Right atrium auricular region (tissue), 2 donors: ENCODE results near the gene FAAH2. TPM values are rescaled to one million over a fixed set of nuclear protein-coding genes. Genes with fewer than 3 reads are reported as not detected.

ENCODE experiments used
- DNase-seq: peaks from one replicate; pipeline ENCODE4 v3.0.0-alpha.2; 2019; ENCODE audit warnings: low spot score
- H3K27ac ChIP-seq, 2 donors: fragments of 200-600 bp; sonication (generic); 1 replicate in 1 of 2; 2 replicates in 1 of 2; pipeline ENCODE4 v1.5.1; 2016 to 2019
- H3K27me3 ChIP-seq, 2 donors: fragments of 200-600 bp; sonication (generic); one replicate each; pipeline versions ENCODE4 v1.5.1 to v1.6.0; 2017 to 2019
- H3K36me3 ChIP-seq: fragments of 200-600 bp; sonication (generic); one replicate; pipeline ENCODE4 v1.5.1; 2016
- H3K4me1 ChIP-seq, 2 donors: fragments of 200-600 bp; sonication (generic); one replicate each; pipeline versions ENCODE4 v1.5.1 to v1.6.0; 2017 to 2019
- H3K4me3 ChIP-seq, 2 donors: fragments of 200-600 bp; sonication (generic); 1 replicate in 1 of 2; 2 replicates in 1 of 2; pipeline ENCODE4 v1.5.1; 2017 to 2019; ENCODE audit warnings: mild to moderate bottlenecking in 1 of 2, moderate library complexity in 1 of 2
- H3K9me3 ChIP-seq, 2 donors: fragments of 200-600 bp; sonication (generic); one replicate each; pipeline ENCODE4 v1.5.1; 2019
- total RNA-seq, 2 donors: library from RNA; depleted of rRNA; stranded (reverse); fragments of >200 nt; gene quantifications; one replicate each; pipeline ENCODE4 v1.1.0, GENCODE V29; 2016
- TF ChIP-seq, protein P1 (sequence below), 2 donors: fragments of 200-600 bp; sonication (generic); IDR thresholded peaks; one replicate each; pipeline ENCODE4 v1.5.1; 2019; ENCODE audit warnings: antibody characterized with exemption in 2 of 2

The FAAH2 gene
- total RNA-seq, 2 donors from 2014 or later, result 0.44 to 1.5 TPM

DNA sequence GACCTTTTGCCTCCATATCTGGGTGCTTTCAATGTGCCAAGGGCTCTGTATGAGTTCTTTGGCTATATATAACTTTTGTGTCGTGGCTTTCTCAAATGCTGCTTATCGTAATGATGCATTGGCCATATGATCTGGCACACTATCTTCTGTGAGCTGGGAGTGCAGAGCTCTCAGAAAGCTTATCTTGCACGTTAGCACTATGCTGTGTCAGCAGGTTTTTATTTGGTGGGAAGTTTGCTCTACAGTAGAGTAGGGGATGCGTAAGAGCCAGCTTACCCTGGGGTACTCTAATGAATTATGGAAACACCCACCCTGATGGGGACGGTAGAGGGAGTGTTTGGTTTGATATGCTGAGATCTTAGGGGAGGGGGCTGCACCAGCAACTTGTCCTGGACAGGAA is 119.6 kb downstream of the FAAH2 start:
- Histone ChIP-seq H3K4me1 (no peaks in the 10 kb centered on the region), H3K4me3 (no peak overlapping the region), H3K27ac (no peak overlapping the region), H3K36me3 (no peaks in the 10 kb centered on the region), H3K27me3 (peaks cover 0 to 2% of the 10 kb centered on the region in 2 donors), H3K9me3 (peaks cover 3 to 43% of the 10 kb centered on the region in 2 donors)
- TF ChIP-seq, protein P1, sequence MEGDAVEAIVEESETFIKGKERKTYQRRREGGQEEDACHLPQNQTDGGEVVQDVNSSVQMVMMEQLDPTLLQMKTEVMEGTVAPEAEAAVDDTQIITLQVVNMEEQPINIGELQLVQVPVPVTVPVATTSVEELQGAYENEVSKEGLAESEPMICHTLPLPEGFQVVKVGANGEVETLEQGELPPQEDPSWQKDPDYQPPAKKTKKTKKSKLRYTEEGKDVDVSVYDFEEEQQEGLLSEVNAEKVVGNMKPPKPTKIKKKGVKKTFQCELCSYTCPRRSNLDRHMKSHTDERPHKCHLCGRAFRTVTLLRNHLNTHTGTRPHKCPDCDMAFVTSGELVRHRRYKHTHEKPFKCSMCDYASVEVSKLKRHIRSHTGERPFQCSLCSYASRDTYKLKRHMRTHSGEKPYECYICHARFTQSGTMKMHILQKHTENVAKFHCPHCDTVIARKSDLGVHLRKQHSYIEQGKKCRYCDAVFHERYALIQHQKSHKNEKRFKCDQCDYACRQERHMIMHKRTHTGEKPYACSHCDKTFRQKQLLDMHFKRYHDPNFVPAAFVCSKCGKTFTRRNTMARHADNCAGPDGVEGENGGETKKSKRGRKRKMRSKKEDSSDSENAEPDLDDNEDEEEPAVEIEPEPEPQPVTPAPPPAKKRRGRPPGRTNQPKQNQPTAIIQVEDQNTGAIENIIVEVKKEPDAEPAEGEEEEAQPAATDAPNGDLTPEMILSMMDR (IDR thresholded peaks at IDR 0.05), result no peak
- DNase-seq, result no peak

DNA sequence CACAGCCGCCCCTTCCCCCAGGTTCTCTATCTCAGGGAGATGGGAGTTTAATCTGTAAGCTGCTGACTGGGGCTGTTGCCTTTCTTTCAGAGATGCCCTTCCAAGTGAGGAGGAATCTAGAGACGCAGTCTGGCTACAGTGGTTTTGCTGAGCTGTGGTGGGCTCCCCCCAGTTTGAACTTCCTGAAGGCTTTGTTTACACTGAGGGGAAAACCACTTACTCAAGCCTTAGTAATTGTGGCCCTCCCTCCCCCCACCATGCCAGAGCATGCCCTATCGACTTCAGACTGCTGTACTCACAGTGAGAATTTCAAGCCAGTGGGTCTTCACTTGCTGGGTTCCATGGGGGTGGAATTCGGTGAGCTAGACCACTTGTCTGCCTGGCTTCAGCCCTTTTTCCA is 131.3 kb downstream of the FAAH2 start:
- TF ChIP-seq, protein P1 (IDR thresholded peaks at IDR 0.05), result no peak
- DNase-seq, result no peak
- H3K36me3 ChIP-seq, result no peaks in the 10 kb centered on the region

DNA sequence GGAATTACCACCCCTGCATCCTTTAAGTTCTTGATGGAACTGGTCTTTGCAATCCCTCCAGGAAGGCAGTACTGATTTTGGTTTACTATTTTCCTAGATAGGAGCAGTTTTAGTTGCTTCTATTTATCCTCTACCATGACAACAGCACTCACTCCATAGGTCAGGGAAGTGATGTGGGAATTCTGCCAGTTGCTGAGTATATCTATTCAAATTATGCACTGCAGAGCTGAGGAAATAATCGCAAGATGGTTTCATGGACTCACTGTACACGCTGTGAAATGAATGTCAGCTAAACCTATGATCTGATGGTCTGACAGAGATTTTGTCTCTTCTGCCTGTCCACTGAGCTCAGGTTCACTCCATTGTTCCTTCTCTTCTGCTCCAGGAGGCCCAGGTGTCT is 135.8 kb downstream of the FAAH2 start:
- no peak for DNase-seq
- no peaks in the 10 kb centered on the region for H3K4me1 ChIP-seq
- no peaks in the 10 kb centered on the region for H3K9me3 ChIP-seq
- no peaks in the 10 kb centered on the region for H3K36me3 ChIP-seq
- H3K27ac ChIP-seq, result no peak overlapping the region
- H3K27me3 ChIP-seq, result no peaks in the 10 kb centered on the region
- TF ChIP-seq, protein P1 (IDR thresholded peaks at IDR 0.05), result no peak
- no peak overlapping the region for H3K4me3 ChIP-seq

More for the DNA sequence above, 131.3 kb downstream of the FAAH2 start:
- Histone ChIP-seq H3K27me3 (no peaks in the 10 kb centered on the region), H3K27ac (no peak overlapping the region), H3K4me1 (no peaks in the 10 kb centered on the region), H3K9me3 (peaks cover 0 to 19% of the 10 kb centered on the region in 2 donors), H3K4me3 (no peak overlapping the region)

DNA sequence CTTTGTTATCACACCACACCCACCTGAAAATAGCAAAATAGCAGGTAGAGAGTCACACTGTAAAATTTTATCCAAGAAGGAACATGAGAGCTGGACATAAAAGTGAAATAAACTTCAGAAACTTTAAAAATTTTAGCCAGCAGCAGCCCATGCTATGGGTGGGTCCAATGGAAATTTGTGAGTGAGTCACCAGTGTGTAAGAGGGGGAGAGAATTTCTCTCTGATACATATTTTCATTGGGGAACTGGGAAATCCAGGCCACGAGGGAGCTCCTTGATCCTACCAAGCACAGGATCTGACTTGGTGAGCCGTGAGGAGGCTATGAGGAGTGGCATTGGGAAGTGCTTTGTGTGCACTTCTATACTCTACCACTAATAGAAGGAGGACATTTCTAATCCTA is 136.3 kb downstream of the FAAH2 start:
- Histone ChIP-seq H3K36me3 (no peaks in the 10 kb centered on the region), H3K4me1 (no peaks in the 10 kb centered on the region), H3K27me3 (no peaks in the 10 kb centered on the region), H3K27ac (no peak overlapping the region), H3K9me3 (no peaks in the 10 kb centered on the region), H3K4me3 (no peak overlapping the region)
- DNase-seq, result no peak
- TF ChIP-seq, protein P1 (IDR thresholded peaks at IDR 0.05), result no peak

DNA sequence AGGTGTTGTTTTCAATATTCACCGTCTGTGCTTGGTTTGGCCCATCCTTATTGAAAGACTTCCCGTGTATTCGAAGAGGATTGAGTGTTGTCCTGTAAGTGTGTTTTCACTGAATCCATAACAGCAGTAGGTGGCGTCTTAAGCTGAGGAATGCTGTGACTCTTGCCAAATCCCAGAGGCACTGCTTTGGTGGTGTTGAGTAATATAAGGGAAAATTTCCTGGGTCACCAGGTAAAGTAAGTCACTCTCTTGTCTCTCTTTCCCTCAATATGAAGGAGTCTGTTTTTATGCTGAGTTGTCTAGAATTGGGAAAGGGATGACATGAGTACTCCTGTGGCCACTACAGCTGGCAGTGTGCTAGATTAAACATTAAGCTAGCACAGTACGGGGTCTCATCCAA is 158.6 kb downstream of the FAAH2 start:
- Histone ChIP-seq H3K4me1 (no peaks in the 10 kb centered on the region), H3K27me3 (no peaks in the 10 kb centered on the region), H3K4me3 (no peak overlapping the region), H3K36me3 (no peaks in the 10 kb centered on the region), H3K9me3 (no peaks in the 10 kb centered on the region), H3K27ac (no peak overlapping the region)
- TF ChIP-seq, protein P1 (IDR thresholded peaks at IDR 0.05), result no peak
- DNase-seq, result no peak

DNA sequence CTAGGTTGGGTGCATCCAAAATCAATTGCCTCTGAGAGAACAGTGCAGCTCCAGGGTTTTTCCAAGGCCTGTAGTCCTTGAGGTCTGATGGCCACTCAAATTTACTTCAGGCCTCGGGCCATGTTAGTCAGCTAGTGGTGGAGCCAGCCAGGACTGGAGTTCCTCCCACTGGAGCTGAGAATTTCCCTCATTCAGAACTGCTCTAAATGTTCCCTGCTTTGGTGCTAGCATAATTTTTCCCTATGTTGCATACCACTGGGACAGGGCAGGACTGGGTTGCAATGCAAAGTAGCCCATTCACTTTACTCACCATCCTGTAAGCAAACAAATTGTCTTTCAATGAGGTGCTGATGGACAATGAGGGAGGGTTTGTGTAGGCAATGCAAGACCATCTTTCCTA is 159.3 kb downstream of the FAAH2 start:
- H3K27me3 ChIP-seq, result no peaks in the 10 kb centered on the region
- no peak overlapping the region for H3K4me3 ChIP-seq
- TF ChIP-seq, protein P1 (IDR thresholded peaks at IDR 0.05), result no peak
- H3K27ac ChIP-seq, result no peak overlapping the region
- no peak for DNase-seq
- H3K4me1 ChIP-seq, result no peaks in the 10 kb centered on the region
- no peaks in the 10 kb centered on the region for H3K9me3 ChIP-seq
- H3K36me3 ChIP-seq, result no peaks in the 10 kb centered on the region
